ENCODE measurements around the gene ASB6. TPM values are rescaled to one million over a fixed set of nuclear protein-coding genes. Genes with fewer than 3 reads are reported as not detected.

The ASB6 gene
- total RNA-seq, 1 donor from 2014 or later: 4.2 TPM

- Histone ChIP-seq H3K36me3 (ENCODE audit: control insufficient read depth in 3 of 3, insufficient read depth in 3 of 3, low read length in 3 of 3) (no peaks in the 10 kb centered on the region), H3K9me3 (ENCODE audit: control insufficient read depth in 3 of 3, low read length in 3 of 3) (no peaks in the 10 kb centered on the region), H3K27me3 (ENCODE audit: control insufficient read depth in 3 of 3, insufficient read depth in 3 of 3, low read length in 3 of 3) (no peaks in the 10 kb centered on the region), H3K27ac (ENCODE audit: low read depth, low read length) (no peak overlapping the region), H3K9ac (ENCODE audit: low read depth in 1 of 3, low read length in 3 of 3) (no peak overlapping the region), H3K4me1 (ENCODE audit: control insufficient read depth in 3 of 3, insufficient read depth in 3 of 3, low read length in 3 of 3) (peaks cover 24 to 35% (median 26%) of the 10 kb centered on the region in 3 donors), H3K4me3 (ENCODE audit: low read length in 3 of 3) (no peak overlapping the region)
These were observed 37.2 kb downstream of the ASB6 start for GRCh38 chr9:129604766-129605163.

GRCh38 chr9:129604056-129604765, 37.7 kb downstream of the ASB6 start:
- H3K4me1 ChIP-seq (ENCODE audit: control insufficient read depth in 3 of 3, insufficient read depth in 3 of 3, low read length in 3 of 3): peaks cover 21 to 32% (median 23%) of the 10 kb centered on the region in 3 donors

GRCh38 chr9:129602598-129603415, 39.1 kb downstream of the ASB6 start:
- Histone ChIP-seq H3K27me3 (ENCODE audit: control insufficient read depth in 3 of 3, insufficient read depth in 3 of 3, low read length in 3 of 3) (peaks cover 0 to 5% (median 4%) of the 10 kb centered on the region in 3 donors), H3K36me3 (ENCODE audit: control insufficient read depth in 3 of 3, insufficient read depth in 3 of 3, low read length in 3 of 3) (no peaks in the 10 kb centered on the region), H3K9me3 (ENCODE audit: control insufficient read depth in 3 of 3, low read length in 3 of 3) (no peaks in the 10 kb centered on the region), H3K4me3 (ENCODE audit: low read length in 3 of 3) (no peak overlapping the region), H3K9ac (ENCODE audit: low read depth in 1 of 3, low read length in 3 of 3) (no peak overlapping the region), H3K27ac (ENCODE audit: low read depth, low read length) (no peak overlapping the region), H3K4me1 (ENCODE audit: control insufficient read depth in 3 of 3, insufficient read depth in 3 of 3, low read length in 3 of 3) (peaks cover 17 to 27% (median 24%) of the 10 kb centered on the region in 3 donors)

More at GRCh38 chr9:129604056-129604765, 37.7 kb downstream of the ASB6 start:
- no peak overlapping the region for H3K9ac ChIP-seq (ENCODE audit: low read depth in 1 of 3, low read length in 3 of 3)
- no peak overlapping the region for H3K4me3 ChIP-seq (ENCODE audit: low read length in 3 of 3)
- no peaks in the 10 kb centered on the region for H3K9me3 ChIP-seq (ENCODE audit: control insufficient read depth in 3 of 3, low read length in 3 of 3)
- H3K27me3 ChIP-seq (ENCODE audit: control insufficient read depth in 3 of 3, insufficient read depth in 3 of 3, low read length in 3 of 3): no peaks in the 10 kb centered on the region
- H3K27ac ChIP-seq (ENCODE audit: low read depth, low read length): no peak overlapping the region
- H3K36me3 ChIP-seq (ENCODE audit: control insufficient read depth in 3 of 3, insufficient read depth in 3 of 3, low read length in 3 of 3): no peaks in the 10 kb centered on the region

- no peak overlapping the region for H3K4me3 ChIP-seq (ENCODE audit: low read length in 3 of 3)
- H3K36me3 ChIP-seq (ENCODE audit: control insufficient read depth in 3 of 3, insufficient read depth in 3 of 3, low read length in 3 of 3): no peaks in the 10 kb centered on the region
- no peaks in the 10 kb centered on the region for H3K9me3 ChIP-seq (ENCODE audit: control insufficient read depth in 3 of 3, low read length in 3 of 3)
- no peak overlapping the region for H3K27ac ChIP-seq (ENCODE audit: low read depth, low read length)
- H3K9ac ChIP-seq (ENCODE audit: low read depth in 1 of 3, low read length in 3 of 3): no peak overlapping the region
- H3K27me3 ChIP-seq (ENCODE audit: control insufficient read depth in 3 of 3, insufficient read depth in 3 of 3, low read length in 3 of 3): peaks cover 0 to 8% (median 5%) of the 10 kb centered on the region in 3 donors
- peaks cover 11 to 22% (median 21%) of the 10 kb centered on the region in 3 donors for H3K4me1 ChIP-seq (ENCODE audit: control insufficient read depth in 3 of 3, insufficient read depth in 3 of 3, low read length in 3 of 3)
These were observed 40.8 kb downstream of the ASB6 start for GRCh38 chr9:129601082-129601674.

GRCh38 chr9:129598089-129598596, 43.8 kb downstream of the ASB6 start:
- Histone ChIP-seq H3K9ac (ENCODE audit: low read depth in 1 of 3, low read length in 3 of 3) (peak overlapping the region in 2 of 3 donors; percentile 69 to 77), H3K4me3 (ENCODE audit: low read length in 3 of 3) (peak overlapping the region in 2 of 3 donors; percentile 43 to 59), H3K9me3 (ENCODE audit: control insufficient read depth in 3 of 3, low read length in 3 of 3) (no peaks in the 10 kb centered on the region), H3K27ac (ENCODE audit: low read depth, low read length) (peak overlapping the region; percentile 69), H3K27me3 (ENCODE audit: control insufficient read depth in 3 of 3, insufficient read depth in 3 of 3, low read length in 3 of 3) (peaks cover 0 to 8% (median 5%) of the 10 kb centered on the region in 3 donors), H3K36me3 (ENCODE audit: control insufficient read depth in 3 of 3, insufficient read depth in 3 of 3, low read length in 3 of 3) (no peaks in the 10 kb centered on the region), H3K4me1 (ENCODE audit: control insufficient read depth in 3 of 3, insufficient read depth in 3 of 3, low read length in 3 of 3) (peaks cover 11 to 33% (median 25%) of the 10 kb centered on the region in 3 donors)

GRCh38 chr9:129597355-129598088, 44.4 kb downstream of the ASB6 start:
- peak overlapping the region; percentile 69 for H3K27ac ChIP-seq (ENCODE audit: low read depth, low read length)
- H3K4me1 ChIP-seq (ENCODE audit: control insufficient read depth in 3 of 3, insufficient read depth in 3 of 3, low read length in 3 of 3): peaks cover 11 to 30% (median 25%) of the 10 kb centered on the region in 3 donors
- H3K36me3 ChIP-seq (ENCODE audit: control insufficient read depth in 3 of 3, insufficient read depth in 3 of 3, low read length in 3 of 3): no peaks in the 10 kb centered on the region
- H3K9me3 ChIP-seq (ENCODE audit: control insufficient read depth in 3 of 3, low read length in 3 of 3): no peaks in the 10 kb centered on the region
- H3K27me3 ChIP-seq (ENCODE audit: control insufficient read depth in 3 of 3, insufficient read depth in 3 of 3, low read length in 3 of 3): peaks cover 0 to 8% (median 5%) of the 10 kb centered on the region in 3 donors
- peak overlapping the region; percentile 43 to 59 (median 56) for H3K4me3 ChIP-seq (ENCODE audit: low read length in 3 of 3)
- H3K9ac ChIP-seq (ENCODE audit: low read depth in 1 of 3, low read length in 3 of 3): peak overlapping the region; percentile 57 to 77 (median 69)

GRCh38 chr9:129596541-129597331, 45.2 kb downstream of the ASB6 start:
- Histone ChIP-seq H3K4me1 (ENCODE audit: control insufficient read depth in 3 of 3, insufficient read depth in 3 of 3, low read length in 3 of 3) (peaks cover 11 to 30% (median 25%) of the 10 kb centered on the region in 3 donors), H3K27ac (ENCODE audit: low read depth, low read length) (peak overlapping the region; percentile 69), H3K9ac (ENCODE audit: low read depth in 1 of 3, low read length in 3 of 3) (peak overlapping the region; percentile 33 to 54 (median 43)), H3K9me3 (ENCODE audit: control insufficient read depth in 3 of 3, low read length in 3 of 3) (no peaks in the 10 kb centered on the region), H3K27me3 (ENCODE audit: control insufficient read depth in 3 of 3, insufficient read depth in 3 of 3, low read length in 3 of 3) (peaks cover 0 to 8% (median 5%) of the 10 kb centered on the region in 3 donors), H3K36me3 (ENCODE audit: control insufficient read depth in 3 of 3, insufficient read depth in 3 of 3, low read length in 3 of 3) (no peaks in the 10 kb centered on the region), H3K4me3 (ENCODE audit: low read length in 3 of 3) (peak overlapping the region; percentile 43 to 61 (median 56))

GRCh38 chr9:129595903-129596540, 45.9 kb downstream of the ASB6 start:
- H3K9me3 ChIP-seq (ENCODE audit: control insufficient read depth in 3 of 3, low read length in 3 of 3): no peaks in the 10 kb centered on the region
- H3K36me3 ChIP-seq (ENCODE audit: control insufficient read depth in 3 of 3, insufficient read depth in 3 of 3, low read length in 3 of 3): no peaks in the 10 kb centered on the region
- peak overlapping the region; percentile 69 for H3K27ac ChIP-seq (ENCODE audit: low read depth, low read length)
- H3K4me3 ChIP-seq (ENCODE audit: low read length in 3 of 3): no peak overlapping the region
- H3K4me1 ChIP-seq (ENCODE audit: control insufficient read depth in 3 of 3, insufficient read depth in 3 of 3, low read length in 3 of 3): peaks cover 11 to 30% (median 25%) of the 10 kb centered on the region in 3 donors
- H3K9ac ChIP-seq (ENCODE audit: low read depth in 1 of 3, low read length in 3 of 3): peak overlapping the region in 1 of 3 donors; percentile 25
- H3K27me3 ChIP-seq (ENCODE audit: control insufficient read depth in 3 of 3, insufficient read depth in 3 of 3, low read length in 3 of 3): peaks cover 0 to 8% (median 5%) of the 10 kb centered on the region in 3 donors

Measured in skeletal muscle tissue (tissue), 4 donors.